Astrocyte (in vitro differentiated cells and primary cell): Measurements from ENCODE around the gene LHFPL2. TPM values are rescaled to one million over a fixed set of nuclear protein-coding genes. Genes with fewer than 3 reads are reported as not detected.

Experiments
- DNase-seq: peaks from one replicate; pipeline ENCODE4 v3.0.0-alpha.2; 2010; ENCODE audit warnings: low read depth
- FAIRE-seq: peaks from 2 replicates; lab custom pipeline; 2011; peaks lifted over from hg19 to GRCh38; lab: Jason Lieb, UNC
- H2AFZ ChIP-seq: 2 replicates; pipeline ENCODE4 v1.6.0; 2012; ENCODE audit warnings: low read depth, low read length, inconsistent platforms
- H3K27ac ChIP-seq: 2 replicates; pipeline ENCODE4 v1.5.1; 2011; ENCODE audit warnings: low read depth, low read length, inconsistent platforms
- H3K27me3 ChIP-seq: 2 replicates; pipeline ENCODE4 v1.6.0; 2011; ENCODE audit warnings: low read length, inconsistent platforms; ENCODE audit not compliant: insufficient read depth
- H3K36me3 ChIP-seq: 2 replicates; pipeline ENCODE4 v1.5.1; 2011; ENCODE audit warnings: low read length, inconsistent platforms; ENCODE audit not compliant: insufficient read depth
- H3K4me1 ChIP-seq: 2 replicates; pipeline ENCODE4 v1.5.1; 2011; ENCODE audit warnings: low read length, inconsistent platforms; ENCODE audit not compliant: insufficient read depth
- H3K4me2 ChIP-seq: 2 replicates; pipeline ENCODE4 v1.6.0; 2012; ENCODE audit warnings: low read length, inconsistent platforms
- H3K4me3 ChIP-seq: 2 replicates; pipeline ENCODE4 v1.5.1; 2011; ENCODE audit warnings: low read depth, mild to moderate bottlenecking, low read length, inconsistent platforms; ENCODE audit not compliant: insufficient read depth
- H3K79me2 ChIP-seq: 2 replicates; pipeline ENCODE4 v1.6.0; 2012; ENCODE audit warnings: mild to moderate bottlenecking, low read length, inconsistent platforms; ENCODE audit not compliant: insufficient read depth
- H3K9ac ChIP-seq: 2 replicates; pipeline ENCODE4 v1.6.0; 2012; ENCODE audit warnings: mild to moderate bottlenecking, low read length, inconsistent platforms
- H3K9me3 ChIP-seq: 2 replicates; pipeline ENCODE4 v1.5.1; 2012; ENCODE audit warnings: low read depth, mild to moderate bottlenecking, low read length, inconsistent platforms; ENCODE audit not compliant: insufficient read depth
- H4K20me1 ChIP-seq: 2 replicates; pipeline ENCODE4 v1.6.0; 2012; ENCODE audit warnings: low read length, inconsistent platforms; ENCODE audit not compliant: insufficient read depth
- H3K27ac Mint-ChIP-seq: one replicate; pipeline ENCODE4 v1.8.0; 2021; ENCODE audit warnings: mild to moderate bottlenecking, mixed read lengths; ENCODE audit not compliant: unreplicated experiment
- H3K27me3 Mint-ChIP-seq: one replicate; pipeline ENCODE4 v1.8.0; 2021; ENCODE audit warnings: low read depth, mixed read lengths; ENCODE audit not compliant: unreplicated experiment
- H3K36me3 Mint-ChIP-seq: one replicate; pipeline ENCODE4 v1.8.0; 2021; ENCODE audit warnings: low read depth, mixed read lengths; ENCODE audit not compliant: unreplicated experiment
- H3K4me1 Mint-ChIP-seq: one replicate; pipeline ENCODE4 v1.8.0; 2021; ENCODE audit warnings: low read depth, mixed read lengths; ENCODE audit not compliant: unreplicated experiment
- H3K4me3 Mint-ChIP-seq: one replicate; pipeline ENCODE4 v1.8.0; 2021; ENCODE audit warnings: mild to moderate bottlenecking, moderate library complexity, mixed read lengths; ENCODE audit not compliant: unreplicated experiment
- H3K9me3 Mint-ChIP-seq: one replicate; pipeline ENCODE4 v1.8.0; 2021; ENCODE audit warnings: mild to moderate bottlenecking, mixed read lengths; ENCODE audit not compliant: unreplicated experiment
- CTCF ChIP-seq: IDR thresholded peaks from 2 replicates; pipeline ENCODE4 v1.5.1; 2011; ENCODE audit warnings: low read depth, mild to moderate bottlenecking, inconsistent platforms, low read length, moderate library complexity; ENCODE audit not compliant: insufficient read depth
- EZH2 ChIP-seq: IDR thresholded peaks from 2 replicates; pipeline ENCODE4 v1.6.1; 2012; ENCODE audit warnings: mild to moderate bottlenecking, low read length, inconsistent platforms; ENCODE audit not compliant: insufficient read depth
- total RNA-seq: library from RNA; stranded (reverse); gene quantifications from 2 replicates; pipeline ENCODE4 v1.2.1, GENCODE V29; 2021

The LHFPL2 gene
- total RNA-seq, 1 donor from 2014 or later, result 17.0 TPM

- no peak for TF ChIP-seq EZH2
- no peak for TF ChIP-seq CTCF
- DNase-seq (no peak), FAIRE-seq (no peak)
- Mint-ChIP-seq H3K9me3 (no peaks in the 10 kb centered on the region), H3K4me1 (peaks cover 47% of the 10 kb centered on the region), H3K27ac (no peak overlapping the region), H3K27me3 (no peaks in the 10 kb centered on the region), H3K4me3 (no peak overlapping the region), H3K36me3 (peaks cover 5% of the 10 kb centered on the region)
- Histone ChIP-seq H3K36me3 (no peaks in the 10 kb centered on the region), H3K4me2 (no peak overlapping the region), H3K4me1 (peaks cover 41% of the 10 kb centered on the region), H3K9me3 (no peaks in the 10 kb centered on the region), H3K79me2 (peaks cover 76% of the 10 kb centered on the region), H4K20me1 (peaks cover 21% of the 10 kb centered on the region), H2AFZ (no peak overlapping the region), H3K4me3 (no peak overlapping the region), H3K9ac (no peak overlapping the region), H3K27me3 (no peaks in the 10 kb centered on the region), H3K27ac (no peak overlapping the region)
Measured at GRCh38 chr5:78500871-78501270, 147.7 kb downstream of the LHFPL2 start.

DNA sequence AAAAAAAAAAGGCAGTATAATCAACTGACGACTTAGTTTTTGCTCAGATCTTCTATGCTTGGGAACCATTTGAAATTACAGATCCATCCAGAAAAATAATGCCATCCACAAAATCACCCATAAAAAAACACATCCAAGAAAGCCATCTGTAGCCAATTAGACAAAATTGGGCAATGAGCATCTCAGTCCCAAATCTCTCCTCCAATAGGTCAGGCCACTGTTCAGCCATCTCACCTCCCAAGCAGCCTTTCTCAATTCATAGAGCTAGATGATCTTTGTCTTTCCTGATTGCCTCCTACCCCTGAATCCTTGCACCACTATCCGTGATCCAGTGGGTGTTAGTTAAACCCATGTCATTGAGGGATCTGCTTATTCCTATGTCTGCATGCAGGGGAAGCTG is 148.5 kb downstream of the LHFPL2 start:
- Histone ChIP-seq H3K4me3 (no peak overlapping the region), H3K4me1 (peaks cover 37% of the 10 kb centered on the region), H3K9me3 (no peaks in the 10 kb centered on the region), H3K27ac (no peak overlapping the region), H3K79me2 (peaks cover 82% of the 10 kb centered on the region), H3K4me2 (no peak overlapping the region), H4K20me1 (peaks cover 29% of the 10 kb centered on the region), H2AFZ (no peak overlapping the region), H3K9ac (no peak overlapping the region), H3K27me3 (no peaks in the 10 kb centered on the region), H3K36me3 (no peaks in the 10 kb centered on the region)
- TF ChIP-seq CTCF (no peak), EZH2 (no peak)
- peaks cover 44% of the 10 kb centered on the region for H3K4me1 Mint-ChIP-seq
- H3K27me3 Mint-ChIP-seq, result no peaks in the 10 kb centered on the region
- H3K36me3 Mint-ChIP-seq, result peaks cover 8% of the 10 kb centered on the region
- H3K9me3 Mint-ChIP-seq, result no peaks in the 10 kb centered on the region
- no peak for DNase-seq
- no peak for FAIRE-seq
- H3K4me3 Mint-ChIP-seq, result no peak overlapping the region
- H3K27ac Mint-ChIP-seq, result no peak overlapping the region

GRCh38 chr5:78499485-78499884 is 149.1 kb downstream of the LHFPL2 start:
- no peak for FAIRE-seq
- H3K36me3 Mint-ChIP-seq, result peaks cover 9% of the 10 kb centered on the region
- H3K9ac ChIP-seq, result no peak overlapping the region
- H4K20me1 ChIP-seq, result peaks cover 34% of the 10 kb centered on the region
- no peaks in the 10 kb centered on the region for H3K9me3 Mint-ChIP-seq
- no peak overlapping the region for H3K4me2 ChIP-seq
- H3K36me3 ChIP-seq, result no peaks in the 10 kb centered on the region
- H2AFZ ChIP-seq, result no peak overlapping the region
- H3K4me3 Mint-ChIP-seq, result no peak overlapping the region
- no peak for TF ChIP-seq EZH2
- TF ChIP-seq CTCF, result no peak
- H3K27ac ChIP-seq, result no peak overlapping the region
- no peaks in the 10 kb centered on the region for H3K9me3 ChIP-seq
- peaks cover 88% of the 10 kb centered on the region for H3K79me2 ChIP-seq
- peaks cover 41% of the 10 kb centered on the region for H3K4me1 Mint-ChIP-seq
- no peaks in the 10 kb centered on the region for H3K27me3 Mint-ChIP-seq
- no peak for DNase-seq
- H3K4me3 ChIP-seq, result no peak overlapping the region
- no peaks in the 10 kb centered on the region for H3K27me3 ChIP-seq
- no peak overlapping the region for H3K27ac Mint-ChIP-seq
- H3K4me1 ChIP-seq, result peaks cover 31% of the 10 kb centered on the region
